Measurements from ENCODE around the gene SRCIN1.

Gene SRCIN1

DNA sequence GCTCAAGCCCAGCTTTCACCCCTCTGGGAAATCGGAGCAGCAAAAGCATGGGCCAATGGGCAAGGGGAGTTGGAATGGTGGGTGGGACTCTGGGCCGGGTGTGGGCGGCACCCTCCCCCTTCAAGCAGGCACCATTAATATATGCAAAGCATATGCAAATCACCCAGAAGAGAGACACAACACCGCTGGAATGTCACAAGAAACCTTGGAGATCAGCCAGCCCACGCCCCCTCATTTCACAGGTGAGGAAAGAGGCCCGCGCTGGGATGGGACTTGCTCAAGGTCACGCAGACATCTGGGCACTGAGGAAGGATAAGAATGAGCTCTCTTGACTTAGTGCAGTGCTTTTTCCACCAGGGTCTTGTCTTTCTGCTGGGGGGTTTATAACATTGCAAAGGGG is 4.8 kb downstream of the SRCIN1 start:
- DNase-seq (ENCODE audit: low spot score): no peak

DNA sequence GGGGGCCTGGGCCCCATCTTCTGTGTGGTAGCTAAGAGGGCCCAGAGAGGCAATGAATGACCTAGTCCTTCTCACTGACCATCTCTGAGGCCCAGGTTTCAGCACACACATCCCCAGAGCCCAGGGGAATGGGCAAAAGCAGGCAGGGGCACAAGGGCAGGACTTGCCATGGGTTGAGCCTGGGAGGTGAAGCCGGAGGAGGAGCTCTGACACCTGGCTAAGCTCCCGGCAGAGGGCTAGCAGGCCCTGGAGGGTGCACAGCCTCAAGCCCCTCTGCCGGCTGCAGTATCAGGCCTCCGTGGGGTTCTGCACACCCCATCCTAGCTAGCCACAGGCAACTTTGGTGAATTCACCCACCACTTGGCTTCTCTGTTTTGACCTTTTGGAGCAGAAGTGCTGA is 5.3 kb downstream of the SRCIN1 start:
- no peak for DNase-seq (ENCODE audit: low spot score)

DNA sequence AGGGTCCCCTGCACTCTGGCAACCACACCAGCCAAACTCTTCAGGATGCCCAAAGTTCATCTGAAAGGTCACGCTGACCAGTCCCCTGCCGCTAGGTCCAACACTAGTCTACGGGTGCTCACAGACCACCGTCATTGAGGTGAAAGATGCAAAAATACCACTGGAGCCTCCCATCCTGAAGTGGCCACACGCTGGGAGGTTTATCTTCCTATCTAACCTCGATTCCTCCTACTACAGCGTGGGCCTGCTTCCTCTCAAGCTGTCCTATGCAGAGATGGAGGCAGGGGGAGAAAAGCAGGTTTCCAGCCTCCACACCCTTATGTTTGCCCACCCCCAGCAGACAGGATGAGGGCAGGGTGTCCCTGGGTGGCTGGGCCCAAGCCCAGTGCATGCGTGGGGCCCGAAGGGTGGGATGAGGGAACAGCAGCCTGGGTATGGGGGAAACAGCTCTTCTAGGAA is 6.3 kb downstream of the SRCIN1 start:
- DNase-seq (ENCODE audit: low spot score): no peak

DNA sequence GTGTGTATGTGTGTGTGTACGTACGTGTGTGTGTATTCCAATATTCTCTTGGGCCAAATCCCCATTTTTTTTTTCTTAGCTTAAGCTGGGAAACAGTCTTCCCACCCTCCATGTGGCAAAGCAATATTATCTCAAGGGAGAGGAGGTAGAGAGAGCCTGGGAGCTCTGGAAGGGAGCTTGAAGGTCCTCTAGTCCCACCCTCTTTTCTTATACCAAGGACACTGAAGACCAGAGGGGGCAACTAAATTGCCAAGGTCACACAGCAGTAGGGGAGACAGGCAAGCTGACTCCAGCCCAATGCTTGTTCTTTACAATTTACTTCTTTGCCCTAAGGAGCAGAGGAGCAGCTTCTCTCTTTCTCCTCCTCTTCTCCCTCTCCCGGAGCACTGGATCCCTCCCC is 6.8 kb downstream of the SRCIN1 start:
- DNase-seq (ENCODE audit: low spot score): no peak

DNA sequence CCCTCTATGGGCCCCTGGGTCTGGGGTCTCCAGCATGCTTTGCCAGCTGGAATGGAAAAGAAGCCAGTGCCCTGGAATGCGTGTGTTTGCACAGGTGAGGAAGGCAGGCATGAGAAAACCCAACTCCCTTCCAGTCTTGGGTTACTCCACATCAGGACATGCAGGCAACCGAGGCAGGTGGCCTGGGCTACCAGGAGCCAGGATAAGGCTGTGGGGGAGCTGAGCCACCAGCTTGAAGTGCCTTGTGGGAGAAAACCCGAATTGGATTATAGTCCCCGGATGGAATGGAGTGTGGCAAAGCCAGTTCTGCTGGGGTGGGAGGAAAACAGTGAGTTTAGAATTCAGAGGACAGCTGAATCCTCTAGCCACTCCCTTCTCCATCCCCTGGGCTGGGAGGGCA is 7.2 kb downstream of the SRCIN1 start:
- no peak for DNase-seq (ENCODE audit: low spot score)

DNA sequence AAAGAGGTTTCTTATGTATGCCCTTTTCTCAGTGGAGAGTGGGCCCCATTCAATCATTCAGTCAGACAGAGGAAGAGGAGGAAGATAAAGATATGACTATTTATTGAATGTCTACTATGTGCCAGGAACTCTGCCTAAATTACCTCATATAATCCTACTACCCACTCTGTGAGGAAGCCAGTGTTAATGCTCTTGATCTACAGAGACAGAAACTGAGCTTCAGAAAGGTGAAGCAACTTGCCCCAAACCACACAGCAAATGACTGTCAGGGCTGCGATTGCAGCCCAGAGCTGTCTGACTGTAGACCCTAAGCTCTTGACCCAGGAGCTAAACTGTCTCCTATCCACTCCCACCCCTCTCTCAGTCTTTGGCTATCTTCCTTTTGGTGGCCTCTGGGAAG is 8.4 kb downstream of the SRCIN1 start:
- DNase-seq (ENCODE audit: low spot score): no peak

DNA sequence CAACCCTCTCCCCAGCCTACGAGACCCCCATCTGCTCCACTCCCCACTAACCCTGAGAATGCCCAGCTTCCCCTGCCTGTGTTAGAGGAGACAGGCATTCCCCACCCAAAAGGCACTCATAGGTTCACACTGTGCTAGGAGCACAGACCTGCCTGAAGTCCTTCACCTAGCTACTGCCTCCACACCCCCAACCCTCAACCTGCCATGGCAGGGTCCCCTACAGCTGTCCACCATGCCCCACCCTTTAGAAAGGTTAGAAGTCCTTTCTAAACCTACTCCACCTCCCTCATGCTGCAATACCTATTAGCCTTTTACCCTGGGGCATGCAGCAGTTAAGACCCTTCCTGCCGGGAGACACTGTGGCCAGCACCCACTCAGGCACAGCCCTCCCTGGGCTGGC is 9.1 kb downstream of the SRCIN1 start:
- DNase-seq (ENCODE audit: low spot score): no peak

DNA sequence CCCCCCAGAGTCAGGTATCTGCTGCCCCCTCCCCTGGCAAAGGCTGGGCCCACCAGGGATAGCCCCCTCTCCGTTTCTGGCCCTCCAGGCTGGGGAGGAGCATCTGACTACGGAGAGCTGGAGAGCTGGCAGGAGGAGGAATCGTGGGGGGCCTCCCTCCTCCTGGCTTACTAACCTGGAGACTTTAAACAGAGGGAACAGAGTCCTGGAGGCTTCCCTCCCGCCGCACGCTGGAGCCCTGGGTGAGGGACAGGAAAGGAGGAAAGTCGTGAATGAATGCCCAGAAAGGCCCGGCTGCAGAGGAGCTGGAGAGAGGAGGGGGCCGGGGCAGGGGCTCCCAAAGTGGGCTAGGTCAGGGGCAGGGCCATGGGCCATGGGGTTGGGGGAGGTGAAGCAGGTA is 9.9 kb downstream of the SRCIN1 start:
- DNase-seq (ENCODE audit: low spot score): no peak

DNA sequence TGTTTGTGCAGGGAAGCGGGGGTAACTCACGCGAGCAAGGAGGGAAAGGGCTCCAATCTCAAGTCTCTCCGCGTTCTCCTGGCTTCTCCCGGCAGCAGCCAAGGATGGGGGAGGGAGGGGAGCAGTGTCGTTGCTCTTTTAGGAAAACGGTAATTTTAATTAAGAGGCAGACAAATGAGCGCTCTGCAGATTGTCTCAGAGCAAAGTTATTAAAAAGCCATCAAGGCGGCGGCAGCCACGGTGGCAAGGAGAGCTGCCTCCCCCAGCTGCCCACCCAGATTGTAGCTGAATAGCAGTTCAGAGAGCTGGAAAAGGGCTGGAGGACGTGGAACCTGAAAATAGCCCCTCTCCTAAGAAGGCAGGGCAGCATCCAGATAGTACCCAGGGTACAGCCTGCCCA is 11.6 kb downstream of the SRCIN1 start:
- no peak for DNase-seq (ENCODE audit: low spot score)

DNA sequence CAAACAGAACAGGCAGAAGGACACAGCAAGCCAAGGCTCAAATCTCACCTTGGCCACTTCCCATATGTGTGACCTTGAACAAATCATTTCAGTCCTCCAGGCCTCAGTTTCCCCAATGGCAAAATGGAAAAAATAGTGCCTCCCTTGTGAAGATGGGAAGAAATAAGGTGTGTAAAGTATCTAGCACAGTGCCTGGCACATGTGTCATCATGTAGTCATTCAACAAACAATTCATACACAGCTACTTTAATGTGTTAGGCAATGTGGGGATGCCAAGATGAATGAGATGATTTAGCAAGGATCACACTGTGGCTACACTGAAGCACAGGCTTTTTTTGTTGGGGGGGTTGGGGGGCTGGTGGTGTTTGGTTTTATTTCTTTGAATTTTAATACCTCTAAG is 13.3 kb downstream of the SRCIN1 start:
- DNase-seq (ENCODE audit: low spot score): no peak

DNA sequence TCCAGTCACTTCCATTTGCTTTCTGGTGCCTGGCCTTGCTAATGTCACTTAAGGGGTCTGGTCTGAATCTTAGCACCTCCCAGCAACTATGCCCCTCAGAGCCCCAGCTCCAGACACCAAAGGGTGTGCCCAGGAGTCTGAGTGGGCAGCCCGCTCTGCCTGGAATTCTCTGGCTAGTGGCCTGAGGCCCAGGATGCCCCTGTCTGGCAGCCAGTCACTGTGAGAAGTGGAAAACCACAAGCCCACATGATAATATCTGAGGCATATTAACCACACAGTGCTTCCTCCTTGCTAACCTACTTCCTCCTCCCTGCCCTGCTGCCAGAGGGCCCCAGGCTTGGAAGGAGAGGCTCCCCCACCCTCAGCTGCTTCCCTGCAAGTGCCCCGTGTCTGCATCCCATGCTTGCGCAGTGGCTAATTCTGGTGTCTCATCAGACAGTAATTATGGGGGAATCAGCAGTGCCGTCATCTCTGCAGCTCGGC is 14.0 kb downstream of the SRCIN1 start:
- DNase-seq (ENCODE audit: low spot score): no peak

DNA sequence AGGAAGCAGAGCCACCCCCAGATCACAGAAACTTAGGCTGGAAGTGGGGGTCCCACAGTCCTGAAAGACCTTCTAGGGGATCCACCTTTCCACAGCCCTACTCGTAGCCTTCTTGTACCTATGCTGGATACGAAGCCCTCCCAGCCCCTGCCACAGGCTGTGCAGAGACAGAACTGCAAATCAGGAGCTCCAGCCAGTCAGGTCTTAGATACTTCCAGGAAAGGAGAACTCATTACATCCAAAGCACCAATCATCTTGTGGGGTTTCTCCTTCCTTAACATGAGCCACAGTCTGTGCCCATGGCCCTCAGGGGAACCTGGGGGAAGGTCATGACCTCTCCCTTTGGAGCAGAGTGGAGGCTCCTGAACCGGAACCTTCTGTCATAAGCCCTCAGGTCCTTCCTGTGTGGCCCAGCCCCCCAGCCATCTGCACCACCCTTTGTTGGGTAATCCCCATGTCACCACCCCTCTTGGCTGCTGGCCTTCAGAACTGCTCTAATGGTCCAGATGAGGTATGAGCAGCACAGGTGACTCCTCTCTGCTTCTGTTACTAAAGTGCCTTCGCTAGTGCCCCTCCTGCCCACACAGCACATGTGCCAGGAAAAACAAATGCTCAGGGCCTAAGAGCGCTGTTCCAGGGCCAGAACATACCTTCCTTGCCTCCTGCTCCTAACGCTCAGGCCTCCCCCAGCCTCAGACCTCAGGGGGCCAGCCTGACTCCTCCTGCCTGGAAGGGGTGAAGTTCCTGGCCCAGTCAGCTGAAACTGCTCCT is 14.6 kb downstream of the SRCIN1 start:
- no peak for DNase-seq (ENCODE audit: low spot score)

DNA sequence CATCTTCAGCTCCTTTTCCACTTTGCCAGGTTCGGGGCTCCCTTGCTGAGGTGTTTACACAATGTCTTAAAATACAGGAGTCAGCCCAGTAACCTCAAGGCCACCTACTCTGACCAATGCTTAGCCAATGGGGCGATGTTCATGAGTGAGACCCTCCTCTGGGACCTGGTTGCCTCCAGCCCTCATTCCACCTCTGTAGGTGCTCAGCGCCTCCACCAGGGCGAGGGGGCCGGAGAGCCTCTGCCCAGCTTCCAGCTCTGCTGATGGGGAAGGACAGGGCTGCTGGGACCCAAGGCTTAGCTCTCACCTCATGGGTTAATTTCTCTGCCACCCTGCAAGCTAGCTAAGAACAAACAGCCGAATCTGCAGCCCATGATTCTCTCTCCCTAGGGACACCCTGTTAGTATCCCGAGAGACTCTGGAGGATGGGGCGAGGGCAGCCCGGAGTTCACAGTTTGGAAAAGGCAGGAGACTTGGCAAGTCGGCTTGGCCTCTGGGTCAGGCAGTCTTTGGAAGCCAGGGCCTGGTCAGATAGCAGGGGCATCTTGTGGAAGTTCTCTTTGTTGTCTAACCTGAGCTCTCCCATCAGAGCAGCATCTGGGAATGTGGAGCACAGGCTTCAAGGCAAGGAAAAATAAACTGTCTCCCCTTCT is 16.2 kb downstream of the SRCIN1 start:
- no peak for DNase-seq (ENCODE audit: low spot score)

DNA sequence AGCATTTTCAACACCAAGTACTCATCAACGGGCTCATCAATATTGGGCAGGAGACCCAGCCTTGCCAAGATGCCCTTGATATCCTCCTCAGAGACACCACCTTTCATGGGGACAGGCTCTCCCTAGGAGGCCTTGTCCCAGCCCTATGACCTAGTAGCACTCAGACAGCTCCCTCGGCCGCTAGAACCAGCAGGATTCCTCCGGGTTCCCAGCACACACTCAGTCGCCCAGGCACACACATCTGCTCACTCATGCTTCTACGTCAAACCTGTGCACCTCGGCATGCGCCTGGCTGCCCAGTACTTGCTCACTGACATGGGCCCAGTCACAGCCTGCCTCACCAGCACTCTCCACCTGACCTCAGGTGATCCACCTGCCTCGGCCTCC is 17.0 kb downstream of the SRCIN1 start:
- DNase-seq (ENCODE audit: low spot score): no peak

DNA sequence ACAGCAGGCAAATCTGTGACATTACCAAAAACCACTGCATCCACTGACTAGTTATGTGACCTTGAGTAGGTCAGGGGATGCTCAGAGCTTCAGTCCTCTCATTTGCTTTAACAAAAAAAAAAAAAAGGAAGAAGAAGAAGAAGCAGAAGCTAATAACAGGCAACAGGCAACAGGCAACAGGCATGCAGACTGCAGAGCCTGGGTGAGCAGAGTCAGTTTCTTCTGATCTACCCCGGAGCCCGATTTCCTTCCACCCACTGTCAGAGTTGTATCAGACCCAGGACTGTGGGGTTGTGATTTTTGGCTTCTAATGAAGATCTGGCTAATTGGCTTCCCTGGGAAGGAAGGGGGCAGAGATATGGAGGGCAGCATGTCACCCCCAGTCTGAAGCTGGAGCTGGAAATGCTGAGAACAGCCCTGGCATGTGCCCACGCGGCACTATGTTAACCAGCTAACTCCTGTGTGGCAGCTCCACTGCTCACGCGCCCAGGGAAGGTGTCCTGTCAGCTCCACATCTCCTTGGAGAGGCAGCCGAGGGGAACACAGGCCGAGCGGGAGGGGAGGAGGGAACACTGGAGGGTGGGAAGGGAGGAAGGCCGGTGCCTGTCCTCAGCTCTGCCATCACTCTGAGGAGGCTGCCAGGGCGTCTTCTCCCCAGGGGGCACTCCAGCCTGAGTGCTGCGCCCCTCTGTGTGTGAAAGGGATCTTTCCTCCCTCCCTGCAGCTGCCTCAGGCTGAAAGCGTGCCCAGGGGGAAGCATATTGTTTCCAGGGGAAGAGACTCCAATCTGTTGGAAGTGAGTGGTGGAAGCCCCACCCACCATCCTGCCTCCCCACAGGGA is 17.6 kb downstream of the SRCIN1 start:
- DNase-seq (ENCODE audit: low spot score): no peak

DNA sequence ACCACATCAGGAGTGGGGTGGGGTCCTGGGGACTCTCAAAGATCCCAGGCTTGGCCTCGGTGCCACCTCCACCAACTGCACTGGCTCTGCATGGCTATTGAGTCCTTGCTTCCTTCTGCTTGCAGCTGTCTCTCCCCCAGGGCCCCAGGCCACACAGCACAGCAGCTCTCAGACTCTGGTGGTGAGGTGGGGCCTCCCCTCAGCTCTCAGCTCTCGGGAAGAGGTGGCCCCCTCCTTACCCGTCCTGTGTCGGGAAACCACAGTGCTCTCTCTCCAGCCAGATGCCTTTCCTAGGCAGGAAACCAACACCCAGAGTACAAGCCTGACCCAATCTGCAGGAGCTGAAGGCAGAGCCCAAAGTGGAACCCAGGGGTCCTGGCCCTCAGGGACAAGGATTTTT is 18.5 kb downstream of the SRCIN1 start:
- no peak for DNase-seq (ENCODE audit: low spot score)

DNA sequence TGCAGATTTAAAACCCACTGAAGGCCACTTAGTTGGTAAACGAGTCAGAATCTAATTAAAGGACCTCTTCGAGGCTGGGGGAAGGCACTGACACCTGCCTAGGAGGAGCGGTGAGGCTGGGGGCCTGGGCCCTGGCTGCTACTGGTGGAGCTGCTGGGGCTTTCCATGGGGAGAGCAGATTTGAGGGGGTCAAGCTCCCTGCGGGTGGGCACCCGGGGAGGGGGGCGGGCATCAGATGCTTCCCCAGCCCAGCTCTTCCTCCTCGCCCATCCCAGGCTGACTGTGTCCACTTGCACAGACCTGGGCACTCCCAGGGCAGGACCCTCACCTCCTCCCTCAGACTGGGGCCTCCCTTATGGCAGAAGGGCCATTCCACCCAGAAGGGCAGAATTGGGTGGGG is 19.0 kb downstream of the SRCIN1 start:
- DNase-seq (ENCODE audit: low spot score): no peak

DNA sequence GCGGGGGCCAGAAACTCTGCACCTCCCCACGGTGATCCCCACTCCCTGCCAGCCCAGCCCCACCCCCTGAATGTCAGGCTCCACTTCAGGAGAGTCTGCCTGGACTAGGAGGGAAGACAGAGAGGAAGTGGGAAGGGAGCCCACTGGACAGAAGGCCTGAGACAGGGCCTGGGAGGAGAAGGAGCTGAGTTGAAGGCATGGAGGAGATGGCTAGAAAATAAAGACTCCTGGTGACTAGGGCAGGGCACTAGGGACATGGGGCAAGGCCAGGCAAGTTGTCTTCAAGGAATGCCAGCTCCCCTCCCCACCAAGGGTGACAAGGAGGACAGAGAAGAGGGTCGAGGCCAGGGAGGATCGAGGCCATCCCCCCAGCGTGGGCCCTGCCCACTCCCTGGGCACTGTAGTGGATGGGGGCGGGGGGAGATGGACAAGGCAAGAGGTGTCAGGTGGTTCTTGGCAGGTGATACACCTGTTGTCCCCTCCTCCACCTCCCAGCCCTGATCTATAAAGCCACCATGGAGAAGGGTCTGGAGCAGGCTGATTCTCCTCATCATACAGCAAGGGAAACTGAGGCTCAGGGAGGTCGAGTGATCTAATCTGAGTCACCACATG is 19.7 kb downstream of the SRCIN1 start:
- no peak for DNase-seq (ENCODE audit: low spot score)

DNA sequence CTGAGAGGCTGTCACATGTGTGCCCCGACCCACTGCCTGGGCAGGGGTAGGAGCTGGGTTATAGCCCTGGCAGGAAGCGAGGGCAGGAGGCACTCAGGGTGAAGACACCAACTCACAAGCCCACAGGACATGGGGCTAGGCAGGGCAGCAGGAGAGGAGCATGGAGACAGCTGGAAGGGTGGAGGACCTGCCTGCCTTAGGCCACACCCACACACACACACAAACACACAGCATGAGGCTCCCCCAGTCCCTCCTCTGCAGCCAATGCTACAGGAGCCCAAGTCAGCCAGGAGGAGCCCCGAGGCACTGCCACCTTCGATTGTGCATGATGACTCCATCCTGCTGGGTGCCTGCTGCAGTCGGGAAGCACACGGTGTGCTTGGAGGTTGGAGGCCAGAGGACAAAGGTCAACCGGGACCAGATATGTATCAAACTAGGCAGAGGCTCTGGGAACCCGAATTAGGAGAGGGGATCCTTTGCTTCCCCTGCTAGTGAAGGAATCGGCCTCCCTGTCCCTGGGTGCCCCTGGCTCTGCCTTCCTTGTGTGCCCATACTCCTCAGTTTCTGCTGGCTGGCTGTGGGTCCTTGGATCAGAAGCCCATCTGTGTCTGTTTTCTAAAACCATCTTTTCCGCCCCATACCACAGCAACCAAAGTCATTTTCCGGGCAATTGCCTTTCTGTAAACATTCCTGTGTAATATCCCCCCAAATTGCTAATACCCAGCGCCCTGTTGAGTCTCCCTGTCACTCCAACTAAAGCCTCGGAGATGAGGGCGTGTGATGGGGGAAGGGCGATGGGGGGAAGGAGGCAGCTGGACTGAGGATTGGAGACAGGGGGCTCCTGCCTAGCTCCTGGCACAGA is 20.5 kb downstream of the SRCIN1 start:
- no peak for DNase-seq (ENCODE audit: low spot score)

DNA sequence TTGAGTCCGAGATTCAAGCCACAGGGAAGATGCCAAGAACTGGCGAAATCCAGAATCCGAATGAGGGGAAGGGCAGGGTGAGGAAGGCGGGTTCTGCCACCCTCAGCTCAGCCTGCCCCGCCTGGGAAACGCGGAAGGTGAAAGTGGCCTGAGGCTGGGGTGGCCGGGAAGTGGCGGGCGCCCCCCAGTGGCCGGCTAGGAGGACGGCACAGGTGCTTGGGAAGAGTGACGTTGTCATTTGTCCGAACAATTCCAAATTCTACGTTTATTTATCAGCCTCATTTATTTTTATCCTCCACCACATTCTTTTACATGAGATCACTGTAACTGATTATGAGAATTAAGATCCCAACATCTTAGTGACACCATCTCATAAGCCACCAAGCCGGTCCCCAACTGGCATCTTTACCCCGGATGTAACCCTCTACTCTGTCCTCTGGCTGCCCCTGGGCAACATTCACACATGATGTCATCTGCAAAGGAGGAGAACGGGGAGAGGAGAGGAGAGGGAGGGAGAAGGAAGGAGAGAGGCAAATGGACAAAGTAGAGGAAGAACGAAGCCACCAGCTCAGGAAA is 21.3 kb downstream of the SRCIN1 start:
- DNase-seq (ENCODE audit: low spot score): peak; percentile 35

DNA sequence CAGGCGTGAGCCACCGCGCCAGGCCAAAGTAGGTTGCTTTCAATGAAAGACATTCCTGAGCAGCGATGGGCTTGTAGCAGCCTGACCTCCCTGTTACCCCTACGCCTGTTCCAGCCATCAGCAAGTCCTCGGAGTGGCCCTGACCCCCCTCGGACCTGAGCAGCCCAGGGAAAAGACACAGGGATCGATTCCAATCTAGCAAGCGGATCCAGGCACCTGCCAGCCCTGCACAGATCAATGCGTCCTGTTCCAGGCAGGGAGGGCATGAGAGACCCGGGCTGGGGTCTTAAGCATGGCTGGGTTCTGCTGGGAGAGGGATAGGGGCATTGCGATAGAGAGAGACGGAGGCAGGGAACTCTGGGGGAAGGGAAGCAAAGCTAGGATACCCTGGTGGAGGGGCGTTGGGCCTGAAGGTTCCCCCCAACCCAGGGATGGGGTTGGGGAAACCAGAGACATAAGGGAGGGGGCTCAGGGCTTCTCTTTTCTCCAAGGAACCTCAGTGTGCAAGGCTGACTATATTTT is 21.9 kb downstream of the SRCIN1 start:
- no peak for DNase-seq (ENCODE audit: low spot score)

Measured in hematopoietic multipotent progenitor cell treated with erythropoietin and hydrocortisone succinate and interleukin-3 and kit ligand, for 15 days (in vitro differentiated cells).